HG03280 (cell line): ENCODE measurements around the gene SH3BP2.

ENCODE experiments used
- ATAC-seq: cut with Tn5 transposase; IDR thresholded peaks from one replicate; pipeline ENCODE4 v1.9.1; 2021; ENCODE audit warnings: mild to moderate bottlenecking, moderate library complexity; ENCODE audit not compliant: unreplicated experiment

The SH3BP2 gene, protein sequence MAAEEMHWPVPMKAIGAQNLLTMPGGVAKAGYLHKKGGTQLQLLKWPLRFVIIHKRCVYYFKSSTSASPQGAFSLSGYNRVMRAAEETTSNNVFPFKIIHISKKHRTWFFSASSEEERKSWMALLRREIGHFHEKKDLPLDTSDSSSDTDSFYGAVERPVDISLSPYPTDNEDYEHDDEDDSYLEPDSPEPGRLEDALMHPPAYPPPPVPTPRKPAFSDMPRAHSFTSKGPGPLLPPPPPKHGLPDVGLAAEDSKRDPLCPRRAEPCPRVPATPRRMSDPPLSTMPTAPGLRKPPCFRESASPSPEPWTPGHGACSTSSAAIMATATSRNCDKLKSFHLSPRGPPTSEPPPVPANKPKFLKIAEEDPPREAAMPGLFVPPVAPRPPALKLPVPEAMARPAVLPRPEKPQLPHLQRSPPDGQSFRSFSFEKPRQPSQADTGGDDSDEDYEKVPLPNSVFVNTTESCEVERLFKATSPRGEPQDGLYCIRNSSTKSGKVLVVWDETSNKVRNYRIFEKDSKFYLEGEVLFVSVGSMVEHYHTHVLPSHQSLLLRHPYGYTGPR

DNA sequence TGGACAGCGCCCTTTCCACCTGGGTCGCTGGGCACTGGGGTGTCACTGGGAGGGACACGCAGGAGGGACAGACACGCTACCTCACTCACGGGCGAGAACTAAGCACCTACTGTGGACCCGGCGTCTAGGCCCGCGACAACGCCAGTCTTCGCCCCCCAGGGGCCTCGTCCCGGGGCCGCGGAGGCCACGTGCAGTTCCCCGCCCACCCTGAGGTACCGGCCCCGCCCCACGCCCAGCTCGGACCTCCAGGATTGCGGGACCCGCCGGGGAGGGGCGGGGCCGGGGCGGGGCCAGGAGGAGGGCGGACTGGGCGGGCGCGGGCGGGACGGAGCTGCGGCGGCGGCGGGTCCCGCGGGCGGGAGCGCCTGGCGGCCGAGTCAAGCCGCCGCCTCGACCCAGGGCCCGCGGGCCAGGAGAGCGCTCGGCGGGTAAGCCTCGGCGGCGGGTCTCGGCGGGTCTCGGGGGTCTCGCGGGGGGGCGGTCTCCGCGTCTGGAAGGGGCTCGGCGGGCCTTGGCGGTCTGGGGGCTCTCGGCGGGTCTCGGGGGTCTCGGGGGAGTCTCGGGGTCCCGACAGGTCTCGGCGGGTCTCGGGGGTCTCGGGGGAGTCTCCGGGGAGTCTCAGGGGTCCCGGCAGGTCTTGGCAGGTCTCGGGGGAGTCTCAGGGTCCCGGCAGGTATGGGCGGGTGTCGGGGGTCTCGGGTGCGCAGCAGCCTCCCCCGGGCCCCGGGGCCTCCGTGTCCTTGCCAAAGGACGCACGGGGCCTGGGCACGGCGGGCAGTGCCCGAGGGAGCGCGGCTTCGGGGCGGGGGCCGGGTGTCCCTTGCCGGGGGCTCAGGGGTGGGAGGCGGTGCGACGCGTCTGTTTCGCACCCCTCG lies at the start of gene SH3BP2:
TSS of gene SH3BP2 (plus strand) at position 375 of the 875 bp plus-strand sequence. CDS start 27,533 bp downstream, outside the sequence.
- no peak for ATAC-seq

DNA sequence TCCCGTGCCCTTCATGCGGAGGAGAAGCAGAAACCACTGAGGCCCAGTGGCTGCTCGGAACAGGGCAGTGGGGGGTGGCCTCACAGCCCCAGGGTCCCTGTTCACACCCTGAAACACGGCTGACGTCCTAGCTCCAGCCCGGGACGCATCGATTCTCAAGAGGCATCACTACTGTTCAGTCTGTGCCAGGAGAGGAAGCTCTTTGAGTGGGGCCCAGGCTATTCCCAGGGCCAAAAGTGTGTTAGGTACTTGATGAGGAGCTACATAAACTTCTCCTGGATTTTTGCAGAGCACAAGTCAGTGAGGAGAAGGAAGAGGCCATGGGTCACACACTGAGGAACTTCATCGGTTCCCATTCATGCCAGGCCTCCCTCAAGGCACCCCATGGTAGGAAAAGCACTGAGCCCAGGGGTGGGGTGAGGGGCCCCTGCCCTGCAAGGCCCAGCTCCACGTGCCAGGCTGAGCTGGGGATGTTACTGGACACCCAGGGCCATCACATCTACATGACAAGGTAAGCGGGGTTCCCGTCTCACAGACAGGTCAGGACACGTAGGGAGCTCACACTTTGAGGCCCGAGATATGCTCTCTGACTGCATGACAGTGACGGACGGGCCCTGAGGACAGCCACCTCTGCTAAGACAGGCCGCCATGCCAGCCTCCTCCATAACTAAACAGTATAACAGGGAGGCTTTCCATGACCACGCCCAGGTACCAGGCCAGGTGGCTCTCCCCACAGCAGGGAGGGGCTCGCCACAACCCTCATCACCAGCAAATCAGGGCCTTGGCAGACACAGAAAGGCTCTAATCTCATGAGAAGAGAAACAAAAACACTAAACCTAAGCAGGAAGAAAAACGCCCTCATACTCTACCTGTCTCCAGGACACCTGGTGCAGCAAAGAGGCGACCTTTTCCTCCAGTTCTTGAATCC lies 49.1 kb upstream of the SH3BP2 start:
- no peak for ATAC-seq

DNA sequence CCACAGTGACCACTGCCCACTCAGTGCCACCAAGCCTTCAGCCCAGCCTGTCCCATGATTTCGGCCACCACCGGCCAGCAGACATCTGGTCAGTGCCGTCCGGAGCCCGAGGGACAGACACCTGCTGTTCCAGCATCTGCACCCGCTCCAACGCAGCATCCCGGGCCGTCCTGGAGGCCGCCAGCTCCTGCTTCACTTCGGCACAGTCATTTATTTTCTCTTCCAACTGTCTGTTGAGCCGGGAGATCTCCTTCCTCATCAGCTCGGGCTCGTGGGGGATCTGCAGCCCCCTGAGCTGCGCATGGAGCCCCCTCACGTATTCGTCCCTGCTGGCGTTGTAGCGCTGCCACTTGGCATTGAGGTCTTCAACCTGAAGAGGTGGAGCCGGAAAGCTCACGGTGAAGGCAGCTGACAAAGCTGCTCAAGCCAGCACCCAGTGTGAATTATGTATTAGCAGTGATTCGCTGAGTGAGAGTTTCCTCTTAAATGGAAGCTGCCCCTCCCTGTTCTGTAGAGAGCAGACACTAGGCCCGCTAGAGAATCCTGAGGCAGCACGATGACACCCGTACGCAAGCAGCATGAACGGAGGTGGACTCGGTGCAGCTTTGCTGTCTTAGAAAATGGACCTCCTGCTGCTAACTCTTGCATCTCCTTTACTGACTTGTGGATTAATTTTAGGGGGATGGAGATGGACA lies 48.2 kb upstream of the SH3BP2 start:
- ATAC-seq = no peak

DNA sequence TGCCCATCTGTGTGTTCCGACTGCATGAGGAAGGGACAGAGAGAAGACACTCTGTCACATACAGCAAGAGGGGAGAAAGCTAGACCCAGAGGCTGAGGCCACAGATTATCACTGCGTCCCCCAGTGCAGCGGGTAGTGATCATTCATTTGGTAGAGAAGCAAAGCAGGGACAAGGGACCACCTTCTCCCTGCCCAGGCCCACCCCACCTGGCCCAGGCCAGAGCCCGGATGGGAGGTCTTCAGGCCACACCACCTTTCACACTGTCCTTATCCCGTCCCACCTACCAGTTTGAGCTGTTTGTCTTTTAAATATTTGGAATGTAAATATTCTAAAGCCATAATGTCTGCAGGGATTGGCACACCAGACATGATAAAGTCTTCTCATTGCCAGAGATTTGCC lies 47.4 kb upstream of the SH3BP2 start:
- no peak for ATAC-seq

DNA sequence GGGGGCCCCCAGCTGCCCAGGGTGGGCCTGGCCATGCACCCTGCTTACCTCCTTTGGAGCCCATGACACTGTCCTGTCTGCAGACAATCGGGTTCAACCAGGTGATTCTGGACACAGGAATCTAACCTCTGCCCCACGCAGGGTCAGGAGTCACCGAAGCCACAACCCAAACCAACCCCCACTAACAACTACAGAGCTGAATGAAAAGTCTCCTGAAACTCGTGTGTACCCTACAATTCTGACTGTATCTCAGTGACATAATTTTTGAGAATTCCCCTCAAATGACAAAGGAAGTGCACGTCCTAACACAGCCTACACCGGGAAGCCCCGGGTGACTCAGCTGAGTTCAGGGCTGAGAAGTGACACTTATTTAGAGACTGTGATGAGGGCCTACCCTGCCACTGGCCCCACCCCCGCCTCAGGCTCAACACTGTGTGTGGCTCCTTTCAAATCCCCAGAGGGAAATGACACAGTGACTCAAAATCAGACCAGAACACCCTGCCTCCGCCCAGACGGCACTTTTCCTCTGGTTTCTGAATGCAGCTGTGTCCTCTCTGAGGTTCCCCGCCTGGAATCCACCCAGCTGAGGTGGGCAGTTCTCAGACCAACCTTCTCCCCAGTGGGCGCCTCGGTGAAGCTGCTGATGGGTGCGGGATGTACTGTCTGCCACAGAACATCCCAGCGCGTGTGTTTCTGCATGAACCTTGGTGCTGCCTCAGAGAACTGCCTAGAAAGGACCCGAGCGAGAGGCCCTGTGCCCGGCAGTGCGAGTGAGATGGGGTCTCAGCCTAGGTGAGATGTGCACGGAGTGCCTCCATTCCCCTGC lies 46.7 kb upstream of the SH3BP2 start:
- ATAC-seq = peak; percentile 89

DNA sequence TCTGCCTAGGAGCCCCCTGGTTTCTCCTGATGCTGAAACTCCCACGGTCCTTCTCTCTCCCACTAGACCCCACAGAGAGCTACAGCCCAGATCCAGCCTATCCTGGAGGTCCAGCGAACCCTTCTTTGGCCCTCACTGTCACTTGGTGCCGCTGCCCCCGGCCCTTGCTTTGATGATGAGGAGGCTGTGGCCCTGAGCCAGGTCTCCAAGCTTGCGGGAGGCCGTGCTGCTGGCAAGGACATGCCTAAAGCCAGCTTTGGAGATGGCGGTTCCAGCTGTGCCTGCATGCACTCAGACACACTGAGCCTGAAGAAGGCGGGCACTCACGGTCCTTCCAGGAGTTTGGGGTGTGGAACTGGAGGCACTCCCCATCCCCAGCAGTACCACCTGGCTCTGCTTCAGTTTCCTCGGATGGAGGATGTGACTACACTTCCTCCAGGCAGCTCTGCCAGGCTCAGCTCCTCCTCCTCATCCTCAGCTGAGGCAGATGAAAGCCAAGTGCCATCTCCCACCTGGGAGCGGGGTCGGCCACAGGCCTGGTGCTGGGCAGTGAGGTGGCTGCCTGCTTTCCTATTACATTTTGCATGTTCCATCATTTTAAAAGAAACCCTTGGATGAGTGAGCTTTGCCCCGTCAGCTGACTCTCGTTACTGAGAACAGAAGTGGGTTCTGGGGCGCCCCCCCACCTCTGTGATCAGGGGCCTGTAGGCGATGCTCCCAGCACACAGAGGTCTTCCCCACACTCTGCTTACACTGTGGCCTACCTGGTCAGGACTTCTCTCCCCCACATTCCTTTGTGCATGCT lies 45.8 kb upstream of the SH3BP2 start:
- ATAC-seq = no peak

DNA sequence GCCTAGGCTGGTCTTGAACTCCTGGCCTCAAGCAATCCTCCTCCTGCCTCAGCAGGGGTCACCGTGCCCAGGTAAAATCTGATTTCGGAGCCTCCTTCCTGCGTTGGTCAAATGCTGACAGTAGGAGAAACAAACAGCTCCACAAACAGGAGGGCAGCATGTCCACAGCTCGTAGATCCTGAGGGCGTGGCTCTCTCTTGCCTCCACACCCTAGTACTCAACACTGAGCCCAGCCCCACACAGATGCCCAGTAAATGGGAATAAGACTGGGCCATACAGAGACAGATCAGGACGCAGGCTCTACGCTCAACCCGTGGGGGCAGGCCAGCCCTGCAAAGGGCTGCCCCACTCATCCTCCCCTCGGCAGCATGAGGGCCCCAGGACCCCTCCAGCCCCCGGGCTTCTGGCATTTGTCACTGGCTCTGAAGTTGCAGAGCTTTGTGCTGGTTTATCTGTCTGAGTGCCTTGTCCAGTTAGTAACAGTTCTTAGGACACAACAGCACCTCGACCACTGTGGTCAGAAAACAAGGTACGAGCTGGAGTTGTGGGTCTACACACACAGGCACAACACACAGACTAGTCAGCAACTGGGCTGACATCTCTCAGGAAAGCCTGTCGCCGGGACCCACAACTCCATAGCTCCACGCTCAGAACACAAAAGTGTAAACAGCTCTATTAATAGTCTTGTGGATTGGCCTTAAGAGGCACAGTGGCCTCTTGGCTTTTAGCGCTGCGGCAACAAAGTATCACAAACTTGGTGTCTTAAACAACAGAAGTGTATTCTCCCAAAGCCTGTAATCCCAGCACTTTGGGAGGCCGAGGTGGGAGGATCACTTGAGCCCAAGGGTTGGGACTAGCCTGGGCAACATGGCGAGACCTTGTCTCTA lies 41.9 kb upstream of the SH3BP2 start:
- no peak for ATAC-seq

DNA sequence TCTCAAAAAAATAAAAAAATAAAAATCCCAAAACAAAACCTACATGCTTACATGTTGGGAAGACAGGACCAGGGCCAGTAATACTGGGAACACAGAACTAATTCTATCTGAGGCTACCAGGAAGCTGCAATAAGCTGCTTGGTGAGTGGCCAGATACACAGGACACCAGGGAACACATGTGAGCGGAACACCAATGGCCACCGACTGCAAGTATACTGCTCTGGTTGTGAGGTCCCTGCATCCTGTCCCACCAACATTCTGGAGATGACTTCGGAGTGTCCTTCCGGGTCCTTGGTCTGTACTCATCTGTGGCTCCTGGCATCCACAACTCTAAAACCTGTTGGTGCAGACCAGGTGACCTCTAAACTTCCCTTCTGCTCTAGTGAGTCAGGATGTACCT lies 39.4 kb upstream of the SH3BP2 start:
- no peak for ATAC-seq

DNA sequence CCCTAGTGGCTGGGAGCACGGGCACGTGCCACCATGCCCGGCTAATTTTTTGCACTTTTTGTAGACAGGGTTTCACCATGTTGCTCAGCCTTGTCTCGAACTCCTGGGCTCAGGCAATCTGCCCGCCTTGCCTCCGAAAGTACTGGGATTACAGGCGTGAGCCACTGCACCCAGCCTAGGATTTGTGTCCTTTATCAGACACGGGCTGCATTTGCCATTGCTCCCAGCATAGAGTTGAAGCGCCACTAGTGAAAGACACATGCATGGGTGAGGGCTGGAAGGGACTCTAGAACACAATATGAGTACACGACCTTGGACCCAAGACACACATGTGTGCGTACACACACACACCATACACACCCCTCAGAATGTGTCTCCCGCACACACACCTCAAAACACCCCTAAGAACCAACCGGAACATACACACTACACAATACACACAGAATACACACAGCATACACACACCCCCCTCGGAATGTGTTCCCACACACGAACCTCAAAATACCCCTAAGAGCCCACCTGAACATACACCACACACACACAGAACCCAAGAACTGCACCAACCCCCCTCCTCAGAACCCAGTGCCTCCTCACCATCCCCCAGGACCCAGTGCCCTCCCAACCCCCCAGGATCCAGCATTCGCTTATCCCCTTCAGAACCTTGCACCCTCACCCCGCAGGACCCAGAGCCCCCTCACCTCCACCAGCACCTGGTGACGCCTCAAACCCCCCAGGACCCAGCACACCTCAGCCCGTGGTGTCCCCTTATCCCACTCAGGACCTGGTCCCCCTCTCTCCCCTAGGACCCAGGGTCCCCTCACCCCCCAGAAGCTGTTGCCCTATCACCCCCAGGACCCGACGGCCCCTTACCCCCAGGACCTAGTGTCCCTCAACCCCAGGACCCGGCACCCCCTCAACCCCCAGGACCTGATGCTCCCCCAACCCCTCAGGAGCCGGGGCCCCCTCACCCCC lies 37.8 kb upstream of the SH3BP2 start:
- no peak for ATAC-seq

DNA sequence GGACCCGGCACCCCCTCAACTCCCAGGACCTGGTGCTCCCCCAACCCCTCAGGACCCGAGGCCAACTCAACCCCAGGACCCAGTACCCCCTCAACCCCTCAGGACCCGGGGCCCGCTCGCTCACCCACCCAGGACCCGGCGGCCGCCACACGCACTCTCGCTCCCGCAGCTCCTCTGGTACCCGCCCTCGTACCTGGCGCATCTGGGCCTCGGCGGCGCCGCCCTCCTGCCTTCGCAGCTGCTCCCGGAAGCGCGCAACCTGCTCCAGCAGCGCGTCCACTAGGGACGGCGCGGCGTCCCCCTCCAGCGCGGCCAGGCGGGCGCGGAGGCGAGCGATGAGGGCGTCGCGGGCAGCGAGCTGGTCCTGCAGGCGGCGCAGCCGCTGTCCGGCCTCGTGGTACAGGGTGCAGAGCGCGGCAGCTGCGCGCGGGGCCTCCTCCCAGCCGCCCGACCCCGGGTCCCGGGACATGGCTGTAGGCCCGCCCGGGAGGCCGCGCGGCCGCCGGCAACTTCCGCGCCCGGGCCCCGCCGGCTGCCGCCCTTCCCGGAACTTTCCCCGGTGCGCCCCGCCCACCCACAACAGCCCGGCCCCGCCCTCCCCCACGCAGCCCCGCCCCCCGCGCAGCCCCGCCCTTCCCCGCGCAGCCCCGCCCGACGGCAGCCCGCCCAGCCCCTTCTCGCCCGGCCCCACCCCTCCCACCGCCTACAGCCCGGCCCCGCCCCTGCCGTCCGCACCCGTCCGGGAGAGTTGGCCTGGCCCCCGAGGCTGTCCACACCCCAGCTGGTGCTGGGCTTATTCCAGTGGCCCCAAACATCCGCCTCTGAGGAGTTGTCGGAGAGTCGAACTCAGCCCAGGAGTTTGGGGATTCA lies 36.8 kb upstream of the SH3BP2 start, which contains the start of gene TNIP2:
TSS of gene TNIP2 (minus strand) at position 516 of the 870 bp plus-strand sequence. CDS start at position 469, 47 bp downstream.
- ATAC-seq = peak; percentile 65

DNA sequence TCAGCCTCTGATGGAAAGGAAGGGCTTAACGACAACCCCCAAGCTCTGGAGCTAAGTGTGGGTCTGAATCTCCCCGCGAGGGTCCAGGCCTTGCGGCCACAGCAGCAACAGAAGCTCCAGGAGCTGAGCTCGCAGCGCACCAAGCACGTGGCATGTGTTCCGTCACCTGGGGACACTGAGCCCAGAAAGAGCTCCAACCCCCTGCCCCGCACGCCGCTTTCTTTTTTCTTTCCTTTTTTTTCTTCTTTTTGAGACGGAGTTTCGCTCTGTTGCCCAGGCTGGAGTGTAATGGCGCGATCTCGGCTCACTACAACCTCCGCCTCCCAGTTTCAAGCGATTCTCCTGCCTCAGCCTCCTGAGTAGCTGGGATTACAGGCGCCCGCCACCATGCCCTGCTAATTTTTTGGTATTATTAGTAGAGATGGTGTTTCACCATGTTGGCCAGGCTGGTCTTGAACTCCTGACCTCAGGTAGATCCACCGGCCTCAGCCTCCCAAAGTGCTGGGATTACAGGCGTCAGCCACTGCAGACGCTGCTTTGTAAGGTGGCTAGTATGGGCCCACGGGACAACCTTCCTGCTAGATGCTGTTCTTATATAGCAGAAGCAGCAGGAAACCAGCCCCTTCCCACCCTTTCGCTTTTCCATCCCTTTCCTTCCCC lies 36.1 kb upstream of the SH3BP2 start:
- no peak for ATAC-seq

DNA sequence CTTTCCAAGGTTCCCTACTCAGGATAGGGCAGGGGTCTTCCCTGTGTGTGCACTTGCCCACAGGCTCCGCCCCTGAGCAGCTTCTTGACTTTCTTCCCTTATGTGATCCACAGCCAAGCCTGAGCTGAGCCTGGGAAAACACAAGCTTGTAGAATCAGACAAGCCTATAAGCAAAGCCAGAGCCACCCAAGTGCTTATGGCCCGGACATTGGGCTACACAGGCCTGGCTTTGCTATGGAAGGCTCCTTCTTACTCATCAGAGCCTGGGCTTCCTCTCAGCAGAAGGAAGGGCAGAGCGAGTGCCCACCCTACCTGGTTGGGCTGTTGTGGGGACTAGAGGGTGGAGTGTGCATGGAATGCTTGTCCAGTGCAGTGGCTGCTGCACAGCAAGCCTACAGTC lies 35.5 kb upstream of the SH3BP2 start:
- no peak for ATAC-seq

DNA sequence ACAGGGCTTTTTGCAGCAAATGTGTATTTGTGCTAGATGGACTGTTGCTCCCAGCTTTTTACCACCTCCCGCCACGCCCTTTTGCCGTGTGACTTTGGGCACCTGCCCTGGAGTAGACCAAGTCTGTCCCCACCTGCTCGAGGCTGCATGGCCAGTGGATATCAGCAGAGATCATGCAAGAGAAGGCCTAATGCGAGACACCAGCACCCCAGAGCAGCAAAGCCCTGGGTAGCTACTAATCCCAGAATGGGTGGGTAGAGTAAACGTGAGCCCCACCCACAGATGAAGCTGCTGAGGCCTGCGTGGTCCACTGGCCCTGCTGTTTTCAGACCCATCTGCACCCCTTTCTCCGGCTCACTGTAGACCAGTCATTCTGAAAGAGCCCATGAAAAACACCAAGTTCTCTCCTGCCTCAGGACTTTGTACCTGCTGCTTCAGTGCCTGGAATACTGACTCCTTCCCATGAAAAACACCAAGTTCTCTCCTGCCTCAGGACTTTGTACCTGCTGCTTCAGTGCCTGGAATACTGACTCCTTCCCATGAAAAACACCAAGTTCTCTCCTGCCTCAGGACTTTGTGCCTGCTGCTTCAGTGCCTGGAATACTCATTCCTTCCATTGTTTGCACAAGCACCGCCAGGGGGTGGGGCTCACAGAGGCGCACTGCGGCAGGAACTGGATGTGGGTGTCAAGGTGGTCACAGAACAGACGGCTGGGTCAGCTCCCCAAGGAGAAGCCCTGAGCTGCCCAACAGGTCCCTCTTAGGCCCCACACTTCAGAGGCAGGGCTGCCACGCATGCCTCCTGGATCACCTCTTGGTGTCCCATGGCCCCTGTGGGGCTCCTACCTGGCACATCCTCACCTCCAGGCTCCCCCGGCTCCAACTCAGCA lies 31.6 kb upstream of the SH3BP2 start:
- no peak for ATAC-seq

DNA sequence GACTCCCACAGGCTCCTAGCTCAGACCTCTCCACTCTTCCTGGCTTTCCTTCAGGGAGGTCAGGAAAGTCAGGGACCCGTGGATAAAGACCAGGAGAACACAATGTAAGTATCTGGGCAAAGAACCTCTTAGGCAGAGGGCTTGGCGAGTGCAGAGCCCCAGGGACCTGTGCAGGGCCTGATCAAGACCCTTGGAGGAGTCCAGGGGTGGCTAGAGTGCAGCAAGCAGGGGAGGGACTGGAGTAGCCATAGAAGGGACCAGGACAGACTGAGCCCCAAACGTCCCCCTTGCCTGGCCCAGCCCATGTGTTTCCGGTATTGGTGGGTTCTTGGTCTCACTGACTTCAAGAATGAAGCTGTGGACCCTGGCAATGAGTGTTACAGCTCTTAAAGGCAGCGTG lies 30.8 kb upstream of the SH3BP2 start:
- no peak for ATAC-seq
